ENCODE results near the gene FLAD1. TPM values are rescaled to one million over a fixed set of nuclear protein-coding genes. Genes with fewer than 3 reads are reported as not detected.

FLAD1 gene
- total RNA-seq, 1 experiment from 2014 or later = 23.7 TPM

GRCh38 chr1:155005076-155006011 is 22.2 kb downstream of the FLAD1 start:
- no peak overlapping the region for H3K27ac ChIP-seq
- no peak for DNase-seq (ENCODE audit: low read depth in 1 of 2, low spot score in 2 of 2)
- peaks cover 15% of the 10 kb centered on the region for H3K4me1 ChIP-seq (replicated peaks)
- H3K27me3 ChIP-seq (replicated peaks) = no peaks in the 10 kb centered on the region
- H3K9me3 ChIP-seq (replicated peaks) = no peaks in the 10 kb centered on the region; the same call in 1 of the 2 replicates
- H3K4me3 ChIP-seq = no peak overlapping the region
- no peaks in the 10 kb centered on the region for H3K36me3 ChIP-seq

GRCh38 chr1:155006601-155007101 is 23.5 kb downstream of the FLAD1 start:
- Histone ChIP-seq H3K4me3 (no peak overlapping the region), H3K4me1 (replicated peaks) (peaks cover 5% of the 10 kb centered on the region), H3K27ac (no peak overlapping the region), H3K36me3 (no peaks in the 10 kb centered on the region), H3K9me3 (replicated peaks) (no peaks in the 10 kb centered on the region; the same call in 1 of the 2 replicates), H3K27me3 (replicated peaks) (no peaks in the 10 kb centered on the region)
- DNase-seq (ENCODE audit: low read depth in 1 of 2, low spot score in 2 of 2) = no peak

- Histone ChIP-seq H3K9me3 (replicated peaks) (no peaks in the 10 kb centered on the region; the same call in 1 of the 2 replicates), H3K27ac (no peak overlapping the region), H3K36me3 (no peaks in the 10 kb centered on the region), H3K27me3 (replicated peaks) (no peaks in the 10 kb centered on the region), H3K4me1 (replicated peaks) (peaks cover 5% of the 10 kb centered on the region), H3K4me3 (no peak overlapping the region)
- no peak for DNase-seq (ENCODE audit: low read depth in 1 of 2, low spot score in 2 of 2)
Measured at GRCh38 chr1:155007251-155007828, 24.2 kb downstream of the FLAD1 start.

GRCh38 chr1:155008015-155008941 is 25.1 kb downstream of the FLAD1 start:
- H3K27me3 ChIP-seq (replicated peaks) = no peaks in the 10 kb centered on the region
- no peak overlapping the region for H3K27ac ChIP-seq
- peaks cover 5% of the 10 kb centered on the region for H3K4me1 ChIP-seq (replicated peaks)
- no peak overlapping the region for H3K4me3 ChIP-seq
- H3K9me3 ChIP-seq (replicated peaks) = no peaks in the 10 kb centered on the region
- no peak for DNase-seq (ENCODE audit: low read depth in 1 of 2, low spot score in 2 of 2)
- H3K36me3 ChIP-seq = no peaks in the 10 kb centered on the region

GRCh38 chr1:155009221-155009711 is 26.1 kb downstream of the FLAD1 start:
- H3K4me3 ChIP-seq = no peak overlapping the region
- H3K36me3 ChIP-seq = no peaks in the 10 kb centered on the region
- no peaks in the 10 kb centered on the region for H3K9me3 ChIP-seq (replicated peaks)
- H3K27me3 ChIP-seq (replicated peaks) = no peaks in the 10 kb centered on the region
- H3K4me1 ChIP-seq (replicated peaks) = peaks cover 2% of the 10 kb centered on the region
- H3K27ac ChIP-seq = no peak overlapping the region
- DNase-seq (ENCODE audit: low read depth in 1 of 2, low spot score in 2 of 2) = no peak

- H3K9me3 ChIP-seq (replicated peaks) = no peaks in the 10 kb centered on the region
- no peaks in the 10 kb centered on the region for H3K36me3 ChIP-seq
Measured at GRCh38 chr1:155009742-155010141, 26.6 kb downstream of the FLAD1 start.

GRCh38 chr1:155010211-155010918 is 27.2 kb downstream of the FLAD1 start:
- Histone ChIP-seq H3K4me3 (no peak overlapping the region), H3K4me1 (replicated peaks) (no peaks in the 10 kb centered on the region), H3K36me3 (peaks cover 2% of the 10 kb centered on the region; the same call in 1 of the 2 replicates), H3K9me3 (replicated peaks) (no peaks in the 10 kb centered on the region), H3K27me3 (replicated peaks) (no peaks in the 10 kb centered on the region), H3K27ac (no peak overlapping the region)
- no peak for DNase-seq (ENCODE audit: low read depth in 1 of 2, low spot score in 2 of 2)

More at GRCh38 chr1:155009742-155010141, 26.6 kb downstream of the FLAD1 start:
- H3K4me1 ChIP-seq (replicated peaks) = no peaks in the 10 kb centered on the region; the same call in 1 of the 2 replicates
- no peaks in the 10 kb centered on the region for H3K27me3 ChIP-seq (replicated peaks)
- H3K4me3 ChIP-seq = no peak overlapping the region
- no peak overlapping the region for H3K27ac ChIP-seq
- no peak for DNase-seq (ENCODE audit: low read depth in 1 of 2, low spot score in 2 of 2)

GRCh38 chr1:155011004-155011416 is 27.9 kb downstream of the FLAD1 start:
- no peaks in the 10 kb centered on the region for H3K4me1 ChIP-seq (replicated peaks)
- H3K27me3 ChIP-seq (replicated peaks) = no peaks in the 10 kb centered on the region
- DNase-seq (ENCODE audit: low read depth in 1 of 2, low spot score in 2 of 2) = no peak
- no peak overlapping the region for H3K27ac ChIP-seq
- H3K4me3 ChIP-seq = no peak overlapping the region
- peaks cover 4% of the 10 kb centered on the region; the same call in 1 of the 2 replicates for H3K36me3 ChIP-seq
- H3K9me3 ChIP-seq (replicated peaks) = no peaks in the 10 kb centered on the region

GRCh38 chr1:155011437-155012025 is 28.4 kb downstream of the FLAD1 start:
- no peak overlapping the region for H3K27ac ChIP-seq

GRCh38 chr1:155012026-155012546 is 28.9 kb downstream of the FLAD1 start:
- Histone ChIP-seq H3K27ac (no peak overlapping the region), H3K36me3 (peaks cover 13% of the 10 kb centered on the region), H3K27me3 (replicated peaks) (no peaks in the 10 kb centered on the region), H3K4me3 (no peak overlapping the region), H3K9me3 (replicated peaks) (no peaks in the 10 kb centered on the region), H3K4me1 (replicated peaks) (peaks cover 5% of the 10 kb centered on the region)
- DNase-seq (ENCODE audit: low read depth in 1 of 2, low spot score in 2 of 2) = no peak

More at GRCh38 chr1:155011437-155012025, 28.4 kb downstream of the FLAD1 start:
- H3K9me3 ChIP-seq (replicated peaks) = no peaks in the 10 kb centered on the region
- no peak overlapping the region for H3K4me3 ChIP-seq
- peaks cover 8% of the 10 kb centered on the region for H3K36me3 ChIP-seq
- no peaks in the 10 kb centered on the region for H3K4me1 ChIP-seq (replicated peaks)
- no peak for DNase-seq (ENCODE audit: low read depth in 1 of 2, low spot score in 2 of 2)
- no peaks in the 10 kb centered on the region for H3K27me3 ChIP-seq (replicated peaks)

- Histone ChIP-seq H3K27me3 (replicated peaks) (no peaks in the 10 kb centered on the region), H3K4me1 (replicated peaks) (peaks cover 14% of the 10 kb centered on the region), H3K36me3 (peaks cover 13% of the 10 kb centered on the region), H3K27ac (no peak overlapping the region), H3K4me3 (no peak overlapping the region), H3K9me3 (replicated peaks) (no peaks in the 10 kb centered on the region)
- no peak for DNase-seq (ENCODE audit: low read depth in 1 of 2, low spot score in 2 of 2)
Measured at GRCh38 chr1:155012776-155013602, 29.8 kb downstream of the FLAD1 start.

Measured in SJSA1 (cell line).